RWPE2 (cell line): Measurements from ENCODE around the gene PTEN.

Experiments used
- ATAC-seq: fragments of 200-7000 bp; cut with Tn5 transposase; 3 replicates; pipeline ENCODE4 v1.9.1; 2021; ENCODE audit warnings: low read depth
- DNase-seq: peaks from one replicate; pipeline ENCODE4 v3.0.0-alpha.2; 2020; ENCODE audit warnings: low spot score
- H3K27ac ChIP-seq: fragments of 450-650 bp; 2 replicates; pipeline ENCODE4 v1.5.1; 2017; ENCODE audit warnings: mild to moderate bottlenecking; ENCODE audit not compliant: poor library complexity, severe bottlenecking
- H3K27me3 ChIP-seq: fragments of 250-450 bp; sonication (Bioruptor Pico); 2 replicates; pipeline ENCODE4 v1.5.1; 2021; ENCODE audit warnings: mild to moderate bottlenecking, moderate library complexity; ENCODE audit not compliant: insufficient read depth, poor library complexity, severe bottlenecking
- H3K36me3 ChIP-seq: fragments of 250-450 bp; sonication (Bioruptor Pico); 2 replicates; pipeline ENCODE4 v1.5.1; 2020; ENCODE audit warnings: low read depth, mild to moderate bottlenecking, moderate library complexity
- H3K4me1 ChIP-seq: fragments of 250-450 bp; sonication (Bioruptor Pico); 2 replicates; pipeline ENCODE4 v1.5.1; 2021; ENCODE audit warnings: mild to moderate bottlenecking, moderate library complexity; ENCODE audit not compliant: insufficient read depth, poor library complexity, severe bottlenecking
- H3K4me3 ChIP-seq: fragments of 250-450 bp; sonication (Bioruptor Pico); 2 replicates; pipeline ENCODE4 v1.5.1; 2021; ENCODE audit warnings: mild to moderate bottlenecking, moderate library complexity; ENCODE audit not compliant: severe bottlenecking
- H3K9me3 ChIP-seq: fragments of 250-450 bp; sonication (Bioruptor Pico); 2 replicates; pipeline ENCODE4 v1.5.1; 2021; ENCODE audit warnings: mild to moderate bottlenecking, moderate library complexity; ENCODE audit not compliant: severe bottlenecking
- TF ChIP-seq, protein P1 (sequence below): fragments of 450-650 bp; IDR thresholded peaks from one replicate; pipeline ENCODE4 v1.5.1; 2017; ENCODE audit warnings: mild to moderate bottlenecking, moderate library complexity; ENCODE audit not compliant: poor library complexity, severe bottlenecking

The PTEN gene

DNA sequence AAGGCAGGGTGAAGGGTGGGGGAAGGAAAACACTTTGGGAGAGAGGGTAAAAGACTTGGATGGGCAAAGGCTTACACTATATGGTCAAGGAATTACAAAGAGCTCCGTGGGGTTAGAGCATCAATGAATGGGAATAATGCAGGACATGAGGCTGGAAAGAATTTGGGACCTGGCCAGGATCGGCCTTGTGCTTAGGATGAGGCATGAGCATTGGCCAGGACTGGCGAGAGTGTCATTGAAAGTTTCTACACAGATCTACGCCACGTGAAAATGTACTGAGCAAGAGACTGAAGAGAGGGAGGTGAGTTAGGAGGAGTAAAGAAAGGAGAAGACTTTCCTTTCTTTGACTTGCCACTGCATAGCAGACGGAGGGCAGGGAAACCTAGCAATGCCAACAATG is 142.8 kb downstream of the PTEN start:
- no peak for ATAC-seq
- H3K9me3 ChIP-seq: no peaks in the 10 kb centered on the region
- no peaks in the 10 kb centered on the region for H3K27me3 ChIP-seq
- DNase-seq: no peak
- H3K36me3 ChIP-seq: no peaks in the 10 kb centered on the region
- TF ChIP-seq, protein P1, sequence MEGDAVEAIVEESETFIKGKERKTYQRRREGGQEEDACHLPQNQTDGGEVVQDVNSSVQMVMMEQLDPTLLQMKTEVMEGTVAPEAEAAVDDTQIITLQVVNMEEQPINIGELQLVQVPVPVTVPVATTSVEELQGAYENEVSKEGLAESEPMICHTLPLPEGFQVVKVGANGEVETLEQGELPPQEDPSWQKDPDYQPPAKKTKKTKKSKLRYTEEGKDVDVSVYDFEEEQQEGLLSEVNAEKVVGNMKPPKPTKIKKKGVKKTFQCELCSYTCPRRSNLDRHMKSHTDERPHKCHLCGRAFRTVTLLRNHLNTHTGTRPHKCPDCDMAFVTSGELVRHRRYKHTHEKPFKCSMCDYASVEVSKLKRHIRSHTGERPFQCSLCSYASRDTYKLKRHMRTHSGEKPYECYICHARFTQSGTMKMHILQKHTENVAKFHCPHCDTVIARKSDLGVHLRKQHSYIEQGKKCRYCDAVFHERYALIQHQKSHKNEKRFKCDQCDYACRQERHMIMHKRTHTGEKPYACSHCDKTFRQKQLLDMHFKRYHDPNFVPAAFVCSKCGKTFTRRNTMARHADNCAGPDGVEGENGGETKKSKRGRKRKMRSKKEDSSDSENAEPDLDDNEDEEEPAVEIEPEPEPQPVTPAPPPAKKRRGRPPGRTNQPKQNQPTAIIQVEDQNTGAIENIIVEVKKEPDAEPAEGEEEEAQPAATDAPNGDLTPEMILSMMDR: no peak
- no peak overlapping the region for H3K27ac ChIP-seq
- no peak overlapping the region for H3K4me3 ChIP-seq
- no peaks in the 10 kb centered on the region for H3K4me1 ChIP-seq

DNA sequence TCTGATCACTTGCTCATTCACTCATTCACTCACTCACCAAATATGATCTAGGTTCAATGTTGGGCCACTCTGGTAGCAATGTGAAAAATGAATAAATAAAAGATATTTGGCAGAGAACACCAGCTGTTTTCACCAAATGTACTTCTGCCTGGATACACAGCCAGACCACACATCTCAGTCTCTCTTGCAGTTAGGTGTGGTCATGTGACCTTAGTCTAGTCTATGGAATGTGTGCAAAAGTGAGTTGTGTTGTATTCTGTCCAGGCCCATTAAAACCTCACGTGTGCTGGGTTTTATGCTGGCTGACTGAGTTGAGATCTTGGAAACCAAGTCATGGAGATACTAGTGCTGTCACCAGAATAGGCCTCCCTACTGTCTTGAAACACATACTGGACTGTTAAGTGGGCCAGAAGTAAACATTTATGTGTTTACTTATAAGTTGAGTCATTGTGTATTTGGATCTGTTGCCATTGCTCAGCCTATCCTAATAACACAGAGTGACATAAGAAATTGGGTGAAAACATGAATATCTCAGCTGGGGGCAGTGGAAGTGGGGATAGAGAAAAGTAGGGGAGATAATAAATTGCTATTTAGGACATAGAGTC is 145.5 kb downstream of the PTEN start:
- H3K4me3 ChIP-seq: no peak overlapping the region
- H3K9me3 ChIP-seq: no peaks in the 10 kb centered on the region
- DNase-seq: no peak
- ATAC-seq: no peak
- no peaks in the 10 kb centered on the region for H3K27me3 ChIP-seq
- H3K27ac ChIP-seq: no peak overlapping the region
- H3K36me3 ChIP-seq: no peaks in the 10 kb centered on the region
- no peaks in the 10 kb centered on the region for H3K4me1 ChIP-seq
- TF ChIP-seq, protein P1: no peak

DNA sequence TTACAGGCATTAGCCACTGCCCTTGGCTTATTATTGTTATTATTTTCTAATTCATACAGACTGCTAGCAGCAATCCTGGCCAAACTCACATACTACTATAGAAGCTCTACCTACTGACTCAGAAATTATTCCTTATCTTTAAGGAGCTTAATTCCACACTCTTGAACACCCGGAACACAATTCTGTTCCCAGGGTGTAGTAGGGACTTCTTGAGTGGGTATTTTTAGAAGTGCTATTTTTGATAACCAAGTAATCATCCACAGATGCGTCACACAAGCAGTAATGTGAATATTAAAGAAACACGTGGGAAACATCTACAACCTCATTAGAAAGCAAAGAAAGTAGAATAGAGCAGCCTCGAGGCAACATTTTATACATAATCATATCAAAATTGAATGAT is 149.2 kb downstream of the PTEN start:
- Histone ChIP-seq H3K4me1 (no peaks in the 10 kb centered on the region), H3K27ac (no peak overlapping the region), H3K27me3 (no peaks in the 10 kb centered on the region), H3K9me3 (no peaks in the 10 kb centered on the region), H3K4me3 (no peak overlapping the region), H3K36me3 (no peaks in the 10 kb centered on the region)
- no peak for ATAC-seq
- DNase-seq: no peak
- TF ChIP-seq, protein P1: no peak

DNA sequence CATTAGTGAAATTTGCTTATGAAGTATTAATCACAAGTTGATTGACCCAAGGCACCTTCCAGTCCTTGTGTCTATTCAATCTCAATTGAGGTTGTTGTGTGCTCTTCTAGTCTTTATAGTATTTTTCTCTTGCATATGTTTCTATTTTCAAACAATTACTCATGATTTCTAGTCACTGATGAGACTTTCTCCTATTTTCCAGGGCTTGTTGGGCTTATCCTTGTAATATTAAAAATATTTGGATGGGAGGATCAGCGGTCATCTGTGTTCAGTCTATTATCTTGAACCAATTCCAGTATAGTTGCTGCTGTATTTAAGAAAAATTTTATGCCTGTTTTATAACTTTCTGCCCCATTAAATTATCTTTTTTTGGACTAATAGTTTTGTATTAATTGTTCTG is 154.4 kb downstream of the PTEN start:
- H3K27ac ChIP-seq: no peak overlapping the region
- ATAC-seq (no peak), DNase-seq (no peak)
- H3K27me3 ChIP-seq: no peaks in the 10 kb centered on the region
- no peaks in the 10 kb centered on the region for H3K4me1 ChIP-seq
- no peaks in the 10 kb centered on the region for H3K36me3 ChIP-seq
- TF ChIP-seq, protein P1: no peak
- H3K4me3 ChIP-seq: no peak overlapping the region
- no peaks in the 10 kb centered on the region for H3K9me3 ChIP-seq

DNA sequence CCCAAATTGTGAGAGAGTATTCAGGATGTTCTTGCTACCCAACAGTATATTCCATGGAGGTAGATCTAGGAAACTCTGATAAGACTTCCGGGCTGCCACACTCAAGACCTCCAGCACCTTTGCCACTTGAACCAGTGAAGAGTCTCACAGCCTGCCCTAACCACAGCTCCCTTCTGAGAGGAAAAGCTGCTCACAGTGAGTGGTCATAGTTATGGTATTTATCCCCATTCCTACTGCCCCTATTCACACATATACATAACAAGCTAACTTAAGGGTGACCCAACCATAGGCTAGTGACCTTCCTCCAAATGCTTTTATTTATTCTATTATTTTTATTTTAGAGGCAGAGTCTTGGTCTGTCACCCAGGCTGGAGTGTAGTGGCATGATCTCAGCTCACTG is 156.3 kb downstream of the PTEN start:
- no peaks in the 10 kb centered on the region for H3K27me3 ChIP-seq
- ATAC-seq (no peak), DNase-seq (no peak)
- H3K36me3 ChIP-seq: no peaks in the 10 kb centered on the region
- no peak overlapping the region for H3K27ac ChIP-seq
- H3K9me3 ChIP-seq: no peaks in the 10 kb centered on the region
- H3K4me3 ChIP-seq: no peak overlapping the region
- TF ChIP-seq, protein P1: no peak
- H3K4me1 ChIP-seq: no peaks in the 10 kb centered on the region
